NCI-H2171 (cell line): ENCODE results near the gene HTT-AS.
"Not testable (repeated sequence)": the region's sequence is repeated elsewhere in the genome, so short reads cannot be mapped to it uniquely, and the experiment has no call there.

Experiments
- DNase-seq: peaks from one replicate; lab custom pipeline; 2025; lab: John Stamatoyannopoulos, UW

Gene HTT-AS

GRCh38 chr4:3074078-3074845 is at the start of gene HTT-AS, which contains the start of gene HTT:
HTT-AS (minus strand) TSS chr4:3074538.
HTT (plus strand) TSS chr4:3074681; CDS start chr4:3074826, 145 bp downstream.
- peak; percentile 71 for DNase-seq

GRCh38 chr4:3123181-3123671 is 48.9 kb upstream of the HTT-AS start:
- no peak for DNase-seq

- DNase-seq, result no peak
These were observed 47.8 kb upstream of the HTT-AS start for GRCh38 chr4:3122081-3122563.

GRCh38 chr4:3121596-3121995 is 47.3 kb upstream of the HTT-AS start:
- DNase-seq, result no peak

GRCh38 chr4:3121110-3121509 is 46.8 kb upstream of the HTT-AS start:
- no peak for DNase-seq

GRCh38 chr4:3119464-3119863 is 45.1 kb upstream of the HTT-AS start:
- no peak for DNase-seq

GRCh38 chr4:3118312-3118711 is 44.0 kb upstream of the HTT-AS start:
- no peak for DNase-seq

GRCh38 chr4:3116955-3117354 is 42.6 kb upstream of the HTT-AS start:
- no peak for DNase-seq

- no peak for DNase-seq
These were observed 41.4 kb upstream of the HTT-AS start for GRCh38 chr4:3115637-3116270.

- no peak for DNase-seq
These were observed 40.0 kb upstream of the HTT-AS start for GRCh38 chr4:3114377-3114776.

- no peak for DNase-seq
These were observed 38.5 kb upstream of the HTT-AS start for GRCh38 chr4:3112609-3113469.

GRCh38 chr4:3112201-3112600 is 37.9 kb upstream of the HTT-AS start:
- no peak for DNase-seq

GRCh38 chr4:3111461-3111860 is 37.1 kb upstream of the HTT-AS start:
- no peak for DNase-seq

- no peak for DNase-seq
These were observed 33.9 kb upstream of the HTT-AS start for GRCh38 chr4:3108211-3108610.

GRCh38 chr4:3107691-3108121 is 33.4 kb upstream of the HTT-AS start:
- no peak for DNase-seq

GRCh38 chr4:3107271-3107670 is 32.9 kb upstream of the HTT-AS start:
- no peak for DNase-seq

GRCh38 chr4:3106339-3107186 is 32.2 kb upstream of the HTT-AS start:
- DNase-seq, result no peak

GRCh38 chr4:3098346-3098745 is 24.0 kb upstream of the HTT-AS start:
- DNase-seq, result no peak

GRCh38 chr4:3096202-3096601 is 21.9 kb upstream of the HTT-AS start:
- no peak for DNase-seq

- DNase-seq, result not testable (repeated sequence)
These were observed 20.4 kb upstream of the HTT-AS start for GRCh38 chr4:3094701-3095100.

GRCh38 chr4:3091464-3091863 is 17.1 kb upstream of the HTT-AS start:
- DNase-seq, result no peak
